Effector memory CD8-positive, alpha-beta T cell (primary cell): ENCODE data around the gene EPB41L5.

Experiments used
- ATAC-seq: fragments of 150-1000 bp; cut with Tn5 transposase; replicated peaks from 2 replicates; pipeline ENCODE4 v1.10.0; 2021; ENCODE audit warnings: mild to moderate bottlenecking, moderate library complexity
- DNase-seq, 3 experiments: peaks; one replicate each; pipeline ENCODE4 v3.0.0; 2021
- H3K27ac Mint-ChIP-seq, 2 donors: one replicate each; pipeline ENCODE4 v1.8.0; 2022; ENCODE audit warnings: mild to moderate bottlenecking in 2 of 2, mixed read lengths in 2 of 2, moderate library complexity in 2 of 2
- H3K27me3 Mint-ChIP-seq, 2 donors: one replicate each; pipeline ENCODE4 v1.8.0; 2022; ENCODE audit warnings: mixed read lengths in 2 of 2
- H3K36me3 Mint-ChIP-seq: one replicate; pipeline ENCODE4 v1.8.0; 2022; ENCODE audit warnings: mild to moderate bottlenecking, moderate library complexity, mixed read lengths; ENCODE audit not compliant: insufficient read depth
- H3K4me1 Mint-ChIP-seq, 2 donors: one replicate each; pipeline ENCODE4 v1.8.0; 2022; ENCODE audit warnings: low read depth in 2 of 2, mixed read lengths in 2 of 2
- H3K4me3 Mint-ChIP-seq, 2 donors: one replicate each; pipeline ENCODE4 v1.8.0; 2022; ENCODE audit warnings: mild to moderate bottlenecking in 2 of 2, mixed read lengths in 2 of 2, moderate library complexity in 2 of 2
- H3K9me3 Mint-ChIP-seq, 2 donors: one replicate each; pipeline ENCODE4 v1.8.0; 2022; ENCODE audit warnings: mixed read lengths in 2 of 2

Gene EPB41L5

DNA sequence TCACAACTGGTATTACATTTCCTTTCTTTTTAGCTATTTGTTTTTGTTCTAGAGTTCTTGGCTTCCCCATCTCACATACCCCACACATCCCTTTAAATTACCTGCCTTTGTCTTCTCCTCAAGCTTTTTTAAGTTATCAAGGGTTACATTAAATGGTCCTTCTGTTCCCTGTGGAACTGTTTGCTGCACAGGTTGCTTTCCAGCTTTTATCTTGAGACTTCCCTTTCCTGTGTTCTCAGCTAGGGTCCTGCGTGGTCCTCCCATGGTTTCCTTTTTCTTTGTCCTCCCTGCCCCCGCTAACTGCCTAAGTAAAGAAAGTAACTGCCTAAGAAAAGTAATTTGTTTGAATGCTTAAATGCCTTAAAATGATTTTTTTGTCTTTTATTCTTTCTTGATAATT, 66.8 kb downstream of the EPB41L5 start:
- H3K27ac Mint-ChIP-seq, result peak overlapping the region in 1 of 2 donors; percentile 32
- no peak for DNase-seq
- no peak overlapping the region for H3K4me3 Mint-ChIP-seq
- H3K4me1 Mint-ChIP-seq, result no peaks in the 10 kb centered on the region
- H3K36me3 Mint-ChIP-seq, result no peaks in the 10 kb centered on the region
- H3K9me3 Mint-ChIP-seq, result no peaks in the 10 kb centered on the region
- ATAC-seq, result no peak
- H3K27me3 Mint-ChIP-seq, result no peaks in the 10 kb centered on the region

DNA sequence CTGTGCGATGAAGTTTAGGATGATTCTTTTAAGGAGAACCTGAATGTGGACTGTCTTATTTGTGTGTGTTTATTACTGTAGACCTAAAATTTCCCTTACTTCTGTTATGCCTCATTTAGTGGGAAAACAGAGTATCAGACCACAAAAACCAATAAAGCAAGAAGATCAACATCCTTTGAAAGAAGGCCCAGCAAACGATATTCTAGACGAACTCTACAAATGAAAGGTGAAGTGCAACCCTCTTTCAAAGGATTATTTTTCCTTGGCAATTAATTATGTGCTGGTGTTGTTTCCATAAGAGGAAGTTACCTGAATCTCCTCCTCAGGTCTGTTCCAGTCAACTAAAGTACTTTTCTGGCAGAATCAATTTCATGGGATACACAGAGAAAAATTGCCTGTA, 78.6 kb downstream of the EPB41L5 start:
- no peaks in the 10 kb centered on the region for H3K36me3 Mint-ChIP-seq
- no peak overlapping the region for H3K4me3 Mint-ChIP-seq
- no peak overlapping the region for H3K27ac Mint-ChIP-seq
- ATAC-seq (no peak), DNase-seq (no peak)
- no peaks in the 10 kb centered on the region for H3K27me3 Mint-ChIP-seq
- H3K9me3 Mint-ChIP-seq, result no peaks in the 10 kb centered on the region
- H3K4me1 Mint-ChIP-seq, result no peaks in the 10 kb centered on the region

DNA sequence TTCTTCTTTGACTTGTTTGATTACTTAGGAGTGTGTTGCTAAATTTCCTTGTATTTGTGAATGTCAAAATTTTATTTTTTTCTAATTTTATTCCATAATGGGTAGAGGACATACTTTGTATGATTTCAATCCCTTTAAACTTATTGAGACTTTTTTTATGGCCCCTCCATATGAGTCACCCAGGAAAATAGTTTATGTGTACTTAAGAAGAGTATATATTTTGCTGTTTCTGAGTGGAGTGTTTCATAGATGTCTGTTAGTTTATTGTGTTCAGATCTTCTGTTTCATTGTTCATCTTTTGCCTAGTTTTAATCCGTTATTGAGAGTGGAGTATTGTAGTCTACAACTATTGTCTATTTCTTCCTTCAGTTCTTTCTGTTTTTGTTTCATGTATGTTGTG, 81.9 kb downstream of the EPB41L5 start:
- no peak for ATAC-seq
- Mint-ChIP-seq H3K36me3 (no peaks in the 10 kb centered on the region), H3K27ac (no peak overlapping the region)

DNA sequence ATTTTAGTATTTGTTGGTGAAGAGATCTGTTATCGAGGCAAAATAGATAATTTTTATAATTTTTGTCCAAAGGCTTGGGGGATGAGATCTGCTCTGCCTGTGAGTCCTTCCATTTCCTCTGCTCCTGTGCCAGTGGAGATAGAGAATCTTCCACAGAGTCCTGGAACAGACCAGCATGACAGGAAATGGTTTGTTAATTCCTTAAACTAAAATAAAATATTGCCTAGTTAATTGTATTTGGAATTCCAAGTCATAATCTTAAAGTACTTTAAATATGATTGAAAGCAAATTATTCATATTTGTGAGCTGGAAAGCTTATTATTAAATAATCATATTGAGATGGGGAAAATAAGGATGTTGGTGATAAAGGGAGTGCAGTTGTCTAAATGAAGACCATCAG, 87.8 kb downstream of the EPB41L5 start:
- DNase-seq (no peak), ATAC-seq (no peak)
- Mint-ChIP-seq H3K4me3 (no peak overlapping the region), H3K9me3 (no peaks in the 10 kb centered on the region), H3K27me3 (no peaks in the 10 kb centered on the region), H3K36me3 (no peaks in the 10 kb centered on the region), H3K4me1 (no peaks in the 10 kb centered on the region), H3K27ac (no peak overlapping the region)

More for the DNA sequence above, 81.9 kb downstream of the EPB41L5 start:
- no peak overlapping the region for H3K4me3 Mint-ChIP-seq
- no peak for DNase-seq
- H3K9me3 Mint-ChIP-seq, result no peaks in the 10 kb centered on the region
- no peaks in the 10 kb centered on the region for H3K4me1 Mint-ChIP-seq
- no peaks in the 10 kb centered on the region for H3K27me3 Mint-ChIP-seq

DNA sequence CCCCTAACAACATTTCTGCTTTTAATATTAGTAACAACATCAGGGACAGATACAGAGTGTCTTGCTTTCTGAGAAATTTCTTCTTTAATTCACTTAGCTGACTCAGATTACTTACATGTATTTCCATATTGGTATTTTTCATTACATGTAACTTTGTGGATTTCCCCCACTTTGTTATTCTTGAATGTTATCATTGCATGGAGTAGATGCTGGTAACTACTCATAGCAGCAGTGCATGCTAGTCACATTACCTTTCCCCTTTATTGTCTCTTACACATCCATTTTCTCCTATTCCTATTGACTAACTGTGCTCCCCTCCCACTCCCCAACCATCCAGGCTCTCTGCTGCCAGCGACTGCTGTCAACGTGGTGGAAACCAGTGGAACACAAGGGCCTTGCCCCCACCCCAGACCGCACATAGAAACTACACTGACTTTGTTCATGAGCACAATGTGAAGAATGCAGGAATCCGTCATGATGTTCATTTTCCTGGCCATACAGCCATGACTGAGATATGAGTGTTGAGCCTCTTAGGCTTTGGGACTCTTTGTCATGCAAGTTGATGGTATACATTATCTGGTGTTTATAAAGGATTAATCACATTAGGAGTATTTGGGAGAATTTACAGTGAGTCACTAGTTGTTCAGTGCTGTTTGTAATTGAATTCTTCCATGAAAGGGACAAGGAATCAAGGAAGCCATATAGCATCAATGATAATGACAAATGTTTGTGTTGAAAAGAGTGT, 91.0 kb downstream of the EPB41L5 start:
- H3K36me3 Mint-ChIP-seq, result no peaks in the 10 kb centered on the region
- H3K4me3 Mint-ChIP-seq, result no peak overlapping the region
- DNase-seq (no peak), ATAC-seq (no peak)
- H3K27me3 Mint-ChIP-seq, result no peaks in the 10 kb centered on the region
- no peak overlapping the region for H3K27ac Mint-ChIP-seq
- H3K4me1 Mint-ChIP-seq, result peaks cover under 1 to 8% of the 10 kb centered on the region in 2 donors
- H3K9me3 Mint-ChIP-seq, result no peaks in the 10 kb centered on the region

DNA sequence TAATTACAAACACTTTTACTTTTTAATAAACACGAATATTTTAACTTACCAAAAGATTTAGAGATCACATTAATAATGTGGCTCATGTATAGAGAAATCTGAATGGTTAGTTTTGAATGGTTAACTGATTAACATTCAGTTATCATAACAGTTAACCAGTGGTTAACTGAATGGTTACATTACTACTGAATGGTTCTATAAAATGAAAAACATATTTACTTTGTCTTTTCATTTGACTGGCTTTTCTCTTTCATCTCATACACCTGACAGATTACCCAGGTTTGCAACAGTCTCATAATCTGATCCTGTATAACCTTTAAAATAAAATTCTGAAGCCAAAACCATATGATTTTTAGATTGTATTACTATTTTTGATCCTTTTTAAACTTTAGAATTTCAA, 91.9 kb downstream of the EPB41L5 start:
- Mint-ChIP-seq H3K27ac (no peak overlapping the region), H3K9me3 (no peaks in the 10 kb centered on the region), H3K4me1 (peaks cover 9 to 17% of the 10 kb centered on the region in 2 donors), H3K27me3 (no peaks in the 10 kb centered on the region), H3K4me3 (no peak overlapping the region), H3K36me3 (no peaks in the 10 kb centered on the region)
- ATAC-seq (no peak), DNase-seq (no peak)

DNA sequence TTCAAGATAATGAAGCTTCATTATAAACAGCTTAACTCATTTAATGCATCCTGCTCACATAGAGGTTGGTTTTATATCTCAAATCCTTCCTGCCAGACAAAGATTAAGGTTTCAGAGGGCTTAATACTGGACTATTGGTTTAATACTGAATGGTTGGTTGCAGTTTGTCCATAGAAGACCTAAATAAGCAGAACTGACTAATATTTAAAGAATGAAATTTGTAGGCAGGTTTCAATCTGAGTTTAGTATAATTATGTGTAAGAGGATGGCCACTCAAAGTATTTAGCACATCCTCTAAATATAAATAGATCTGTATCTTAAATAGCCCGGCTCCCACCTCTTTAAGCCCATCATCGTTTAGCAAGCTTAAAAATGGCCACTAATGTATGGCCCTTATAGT, 92.5 kb downstream of the EPB41L5 start:
- Mint-ChIP-seq H3K36me3 (no peaks in the 10 kb centered on the region), H3K4me1 (peaks cover 15 to 22% of the 10 kb centered on the region in 2 donors), H3K27ac (no peak overlapping the region), H3K27me3 (no peaks in the 10 kb centered on the region), H3K4me3 (no peak overlapping the region), H3K9me3 (no peaks in the 10 kb centered on the region)
- DNase-seq (no peak), ATAC-seq (no peak)

DNA sequence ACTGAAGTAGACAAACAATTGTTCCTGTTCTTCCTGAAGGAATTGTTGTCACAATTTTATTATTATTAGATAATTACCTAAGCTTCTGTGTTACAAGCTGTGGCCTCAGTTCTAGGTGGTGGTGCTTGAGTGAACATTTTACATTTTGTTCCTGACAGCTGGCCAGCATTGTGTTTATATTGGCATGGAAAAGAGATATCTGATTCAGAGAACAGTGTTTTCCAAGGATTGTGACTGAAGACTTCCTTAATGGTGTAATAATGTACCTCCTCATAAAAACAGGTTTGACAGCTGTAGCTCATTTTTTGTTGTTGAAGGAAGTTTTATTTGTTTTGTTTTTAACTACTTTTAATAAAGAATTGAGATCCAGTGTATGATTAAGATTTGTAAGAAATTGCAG, 95.2 kb downstream of the EPB41L5 start:
- Mint-ChIP-seq H3K9me3 (no peaks in the 10 kb centered on the region), H3K27ac (no peak overlapping the region), H3K4me3 (no peak overlapping the region), H3K36me3 (no peaks in the 10 kb centered on the region), H3K4me1 (peaks cover 15 to 22% of the 10 kb centered on the region in 2 donors), H3K27me3 (no peaks in the 10 kb centered on the region)
- DNase-seq (no peak), ATAC-seq (no peak)

DNA sequence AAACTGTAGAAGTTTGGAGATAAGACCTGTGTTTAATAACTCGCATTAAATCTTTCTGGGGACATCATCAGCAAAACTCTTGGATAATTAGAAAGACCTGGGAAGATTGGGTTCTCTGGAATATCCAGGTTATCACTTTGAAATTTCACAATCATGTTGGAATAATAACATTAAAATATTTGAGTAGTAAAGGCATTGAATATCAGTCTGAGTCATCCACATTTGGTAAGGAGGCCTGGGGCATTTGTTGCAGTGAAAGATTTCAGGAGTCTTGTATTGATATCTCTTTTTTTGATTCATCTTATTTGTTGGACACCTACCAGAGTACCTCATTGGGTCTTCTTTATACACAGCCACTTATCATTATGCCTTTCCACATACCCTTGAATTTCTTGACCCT, 95.9 kb downstream of the EPB41L5 start:
- Mint-ChIP-seq H3K36me3 (no peaks in the 10 kb centered on the region), H3K4me3 (peak overlapping the region in 1 of 2 donors; percentile 39)
- DNase-seq, result no peak

DNA sequence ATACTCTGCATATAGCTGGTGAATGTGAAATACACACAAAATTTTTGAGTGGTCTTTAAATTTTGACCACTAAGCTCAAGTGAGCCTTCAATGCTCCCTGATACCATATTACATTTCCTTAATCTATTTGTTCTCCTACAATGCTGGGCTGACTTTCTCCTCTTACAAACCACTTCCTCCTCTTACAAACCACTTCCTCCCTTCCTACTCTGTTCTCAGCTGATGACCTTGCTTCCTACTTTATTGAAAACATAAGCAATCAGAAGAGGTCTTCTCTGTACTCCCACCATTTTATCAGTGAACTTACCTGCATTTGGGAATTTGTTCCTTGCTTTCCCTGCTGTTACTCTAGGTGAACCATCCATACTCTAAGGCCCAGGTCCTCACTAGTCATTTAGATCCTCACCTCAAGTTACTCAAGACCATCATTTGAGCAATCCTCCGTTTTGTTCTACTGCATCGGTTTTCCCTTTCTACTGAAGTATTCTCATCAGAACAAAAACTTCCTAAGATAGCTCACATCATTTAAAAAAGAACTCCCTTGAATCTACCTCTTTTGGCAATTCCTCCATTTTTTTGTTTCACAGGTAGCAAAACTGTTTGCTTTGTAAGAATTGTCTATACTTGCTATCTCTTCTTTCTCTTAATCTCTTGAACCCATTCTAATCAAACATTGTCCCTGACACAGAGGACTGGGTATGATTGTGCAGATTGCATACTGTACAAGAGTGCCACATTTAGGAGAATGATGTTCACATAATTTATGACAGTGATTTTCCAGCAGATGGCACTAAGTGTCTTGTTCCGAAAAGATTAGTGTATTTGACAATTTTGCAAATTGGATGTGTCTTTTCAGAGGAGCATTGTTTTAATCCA, 96.5 kb downstream of the EPB41L5 start:
- Mint-ChIP-seq H3K27ac (peak overlapping the region; percentile 1 to 2), H3K4me3 (peak overlapping the region; percentile 15 to 39), H3K4me1 (peaks cover 15 to 22% of the 10 kb centered on the region in 2 donors), H3K36me3 (no peaks in the 10 kb centered on the region), H3K9me3 (no peaks in the 10 kb centered on the region), H3K27me3 (no peaks in the 10 kb centered on the region)
- DNase-seq (peak in 2 of 3 experiments; percentile 3 to 4), ATAC-seq (peak; percentile 91)

More for the DNA sequence above, 95.9 kb downstream of the EPB41L5 start:
- H3K27ac Mint-ChIP-seq, result peak overlapping the region in 1 of 2 donors; percentile 1
- no peak for ATAC-seq
- no peaks in the 10 kb centered on the region for H3K27me3 Mint-ChIP-seq
- H3K9me3 Mint-ChIP-seq, result no peaks in the 10 kb centered on the region
- peaks cover 15 to 22% of the 10 kb centered on the region in 2 donors for H3K4me1 Mint-ChIP-seq

DNA sequence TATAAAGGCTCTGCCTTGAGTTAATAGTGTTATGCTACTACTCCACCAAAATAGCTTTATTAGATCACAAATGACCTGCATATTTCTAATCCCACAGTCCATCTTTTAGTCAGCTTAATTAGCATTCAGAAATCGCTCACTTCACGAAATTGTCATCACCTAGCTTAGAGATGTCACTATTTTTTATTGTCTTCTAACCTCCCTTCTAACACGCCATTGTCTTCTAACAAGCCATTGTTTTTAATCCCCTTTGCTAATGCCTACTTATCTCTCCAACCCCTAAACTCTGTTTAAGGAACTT, 97.1 kb downstream of the EPB41L5 start:
- Mint-ChIP-seq H3K4me1 (peaks cover 15 to 22% of the 10 kb centered on the region in 2 donors), H3K9me3 (no peaks in the 10 kb centered on the region), H3K36me3 (no peaks in the 10 kb centered on the region), H3K27me3 (no peaks in the 10 kb centered on the region), H3K4me3 (peak overlapping the region in 1 of 2 donors; percentile 39), H3K27ac (peak overlapping the region in 1 of 2 donors; percentile 2)
- no peak for DNase-seq
- no peak for ATAC-seq

DNA sequence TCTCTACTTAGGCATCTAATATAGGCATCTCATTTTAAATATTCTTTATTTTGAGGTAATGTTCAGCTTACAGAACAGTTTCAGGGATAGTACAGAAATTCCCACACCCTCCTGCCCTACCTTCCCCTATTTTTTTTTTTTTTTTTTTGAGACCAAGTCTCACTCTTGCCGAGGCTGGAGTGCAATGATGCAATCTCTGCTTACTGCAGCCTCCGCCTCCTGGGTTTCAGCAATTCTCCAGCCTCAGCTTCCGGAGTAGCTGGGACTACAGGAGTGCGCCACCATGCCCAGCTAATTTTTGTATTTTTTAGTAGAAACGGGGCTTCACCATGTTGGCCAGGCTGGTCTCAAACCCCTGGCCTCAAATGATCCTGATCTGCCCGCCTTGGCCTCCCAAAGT, 97.6 kb downstream of the EPB41L5 start:
- H3K27me3 Mint-ChIP-seq, result no peaks in the 10 kb centered on the region
- H3K4me1 Mint-ChIP-seq, result peaks cover 15 to 22% of the 10 kb centered on the region in 2 donors
- DNase-seq (no peak), ATAC-seq (no peak)
- H3K9me3 Mint-ChIP-seq, result no peaks in the 10 kb centered on the region
- H3K36me3 Mint-ChIP-seq, result no peaks in the 10 kb centered on the region
- H3K27ac Mint-ChIP-seq, result no peak overlapping the region
- no peak overlapping the region for H3K4me3 Mint-ChIP-seq

DNA sequence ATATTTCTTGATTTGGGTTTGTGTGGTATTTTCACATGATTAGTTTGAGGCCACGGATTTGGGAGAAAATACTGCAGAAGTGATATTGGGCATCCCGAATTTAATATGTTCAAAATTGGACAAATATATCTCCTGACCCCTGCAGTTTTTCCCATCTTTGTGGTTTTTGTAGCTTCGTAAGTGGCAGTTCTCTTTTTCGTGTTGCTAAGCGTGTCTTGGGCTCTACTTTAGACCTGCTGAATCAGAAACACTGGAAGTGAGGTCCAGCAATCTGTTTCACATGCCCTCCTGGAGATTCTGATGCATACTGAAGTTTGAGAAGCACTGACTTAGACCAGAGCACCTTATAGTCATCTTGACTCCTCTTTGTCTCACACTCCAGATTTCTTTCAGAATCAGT, 98.3 kb downstream of the EPB41L5 start:
- H3K9me3 Mint-ChIP-seq, result no peaks in the 10 kb centered on the region
- no peak for DNase-seq
- H3K27me3 Mint-ChIP-seq, result no peaks in the 10 kb centered on the region
- no peak overlapping the region for H3K27ac Mint-ChIP-seq
- H3K4me3 Mint-ChIP-seq, result no peak overlapping the region
- no peaks in the 10 kb centered on the region for H3K36me3 Mint-ChIP-seq
- no peak for ATAC-seq
- peaks cover 15 to 22% of the 10 kb centered on the region in 2 donors for H3K4me1 Mint-ChIP-seq

DNA sequence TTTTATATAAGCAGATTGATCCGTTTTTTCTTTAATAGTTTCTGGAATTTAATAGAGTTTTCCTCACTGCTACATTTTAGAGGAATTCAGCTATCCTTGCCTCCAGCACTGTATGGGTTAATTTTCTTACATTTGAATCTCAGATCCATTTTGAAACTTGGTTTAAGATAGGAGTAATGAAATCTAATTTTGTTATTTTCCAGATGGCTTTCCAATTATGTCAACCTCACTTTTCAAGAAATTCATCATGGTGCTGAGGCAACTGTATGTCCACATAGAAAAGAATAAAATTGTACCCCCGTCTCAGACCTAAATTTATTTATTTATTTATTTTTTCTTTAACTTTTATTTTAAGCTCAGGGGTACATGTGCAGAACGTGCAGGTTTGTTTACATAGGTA, 105.1 kb downstream of the EPB41L5 start:
- DNase-seq (no peak), ATAC-seq (no peak)
- H3K9me3 Mint-ChIP-seq, result no peaks in the 10 kb centered on the region
- peaks cover 0 to 11% of the 10 kb centered on the region in 2 donors for H3K27me3 Mint-ChIP-seq
- H3K36me3 Mint-ChIP-seq, result no peaks in the 10 kb centered on the region
- no peaks in the 10 kb centered on the region for H3K4me1 Mint-ChIP-seq
- H3K27ac Mint-ChIP-seq, result no peak overlapping the region
- no peak overlapping the region for H3K4me3 Mint-ChIP-seq
